Bronchial epithelial cell (primary cell): ENCODE data around the gene NACAD. TPM values are rescaled to one million over a fixed set of nuclear protein-coding genes. Genes with fewer than 3 reads are reported as not detected.
A peak's percentile ranks its signal among the peaks of the same experiment; 100 is the strongest.

Source experiments
- DNase-seq: peaks from one replicate; pipeline ENCODE4 v3.0.0-alpha.2; 2010; ENCODE audit warnings: low read depth
- FAIRE-seq: peaks from 2 replicates; lab custom pipeline; 2011; peaks lifted over from hg19 to GRCh38; lab: Jason Lieb, UNC
- H3K27me3 ChIP-seq: 2 replicates; pipeline ENCODE4 v1.5.1; 2011; ENCODE audit warnings: low read length; ENCODE audit not compliant: control insufficient read depth, insufficient read depth
- H3K36me3 ChIP-seq: 2 replicates; pipeline ENCODE4 v1.5.1; 2011; ENCODE audit warnings: low read length; ENCODE audit not compliant: control insufficient read depth, insufficient read depth
- H3K4me3 ChIP-seq: 2 replicates; pipeline ENCODE4 v1.5.1; 2011; ENCODE audit warnings: mild to moderate bottlenecking, low read depth, low read length, control low read depth
- total RNA-seq: library from RNA; depleted of rRNA; stranded (reverse); fragments of >200 nt; gene quantifications from 2 replicates; pipeline ENCODE4 v1.2.1, GENCODE V29; 2014
- TF ChIP-seq, protein P1 (sequence below): IDR thresholded peaks from 2 replicates; pipeline ENCODE4 v1.5.1; 2011; ENCODE audit warnings: mild to moderate bottlenecking, moderate library complexity, low read length, control low read depth, inconsistent platforms; ENCODE audit not compliant: insufficient read depth, severe bottlenecking

Gene NACAD
- total RNA-seq, 1 donor from 2014 or later = under 0.01 TPM

- DNase-seq (no peak), FAIRE-seq (peak; percentile 32)
- H3K27me3 ChIP-seq = no peaks in the 10 kb centered on the region
- TF ChIP-seq, protein P1, sequence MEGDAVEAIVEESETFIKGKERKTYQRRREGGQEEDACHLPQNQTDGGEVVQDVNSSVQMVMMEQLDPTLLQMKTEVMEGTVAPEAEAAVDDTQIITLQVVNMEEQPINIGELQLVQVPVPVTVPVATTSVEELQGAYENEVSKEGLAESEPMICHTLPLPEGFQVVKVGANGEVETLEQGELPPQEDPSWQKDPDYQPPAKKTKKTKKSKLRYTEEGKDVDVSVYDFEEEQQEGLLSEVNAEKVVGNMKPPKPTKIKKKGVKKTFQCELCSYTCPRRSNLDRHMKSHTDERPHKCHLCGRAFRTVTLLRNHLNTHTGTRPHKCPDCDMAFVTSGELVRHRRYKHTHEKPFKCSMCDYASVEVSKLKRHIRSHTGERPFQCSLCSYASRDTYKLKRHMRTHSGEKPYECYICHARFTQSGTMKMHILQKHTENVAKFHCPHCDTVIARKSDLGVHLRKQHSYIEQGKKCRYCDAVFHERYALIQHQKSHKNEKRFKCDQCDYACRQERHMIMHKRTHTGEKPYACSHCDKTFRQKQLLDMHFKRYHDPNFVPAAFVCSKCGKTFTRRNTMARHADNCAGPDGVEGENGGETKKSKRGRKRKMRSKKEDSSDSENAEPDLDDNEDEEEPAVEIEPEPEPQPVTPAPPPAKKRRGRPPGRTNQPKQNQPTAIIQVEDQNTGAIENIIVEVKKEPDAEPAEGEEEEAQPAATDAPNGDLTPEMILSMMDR = no peak
- H3K4me3 ChIP-seq = no peak overlapping the region
- peaks cover 2% of the 10 kb centered on the region for H3K36me3 ChIP-seq
These were observed 8.4 kb downstream of the NACAD start for GRCh38 chr7:45080265-45080957.

DNA sequence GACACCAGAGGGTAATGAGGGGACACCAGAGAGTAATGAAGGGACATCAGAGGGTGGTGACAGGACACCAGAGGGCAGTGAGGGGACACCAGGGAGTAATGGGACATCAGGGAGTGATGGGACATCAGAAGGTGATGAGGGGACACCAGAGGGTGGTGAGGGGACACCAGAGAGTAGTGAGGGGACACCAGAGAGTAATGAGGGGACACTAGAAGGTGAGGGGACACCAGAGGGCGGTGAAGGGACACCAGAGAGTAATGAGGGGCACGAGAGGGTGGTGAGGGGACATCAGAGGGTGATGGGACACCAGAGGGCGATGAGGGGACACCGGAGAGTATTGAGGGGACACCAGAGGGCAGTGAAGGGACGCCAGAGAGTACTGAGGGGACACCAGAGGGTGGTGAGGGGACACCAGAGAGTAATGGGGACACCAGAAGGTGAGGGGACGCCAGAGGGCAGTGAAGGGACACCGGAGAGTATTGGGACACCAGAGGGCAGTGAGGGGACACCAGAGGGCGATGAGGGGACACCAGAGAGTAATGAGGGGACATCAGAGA is 10.6 kb downstream of the NACAD start:
- no peaks in the 10 kb centered on the region for H3K27me3 ChIP-seq
- no peak for FAIRE-seq
- TF ChIP-seq, protein P1 = no peak
- peaks cover 19% of the 10 kb centered on the region for H3K36me3 ChIP-seq
- DNase-seq = no peak
- H3K4me3 ChIP-seq = no peak overlapping the region

GRCh38 chr7:45077579-45077978 is 11.2 kb downstream of the NACAD start:
- Histone ChIP-seq H3K27me3 (no peaks in the 10 kb centered on the region), H3K36me3 (peaks cover 24% of the 10 kb centered on the region), H3K4me3 (no peak overlapping the region)
- DNase-seq (no peak), FAIRE-seq (no peak)
- TF ChIP-seq, protein P1 = no peak

DNA sequence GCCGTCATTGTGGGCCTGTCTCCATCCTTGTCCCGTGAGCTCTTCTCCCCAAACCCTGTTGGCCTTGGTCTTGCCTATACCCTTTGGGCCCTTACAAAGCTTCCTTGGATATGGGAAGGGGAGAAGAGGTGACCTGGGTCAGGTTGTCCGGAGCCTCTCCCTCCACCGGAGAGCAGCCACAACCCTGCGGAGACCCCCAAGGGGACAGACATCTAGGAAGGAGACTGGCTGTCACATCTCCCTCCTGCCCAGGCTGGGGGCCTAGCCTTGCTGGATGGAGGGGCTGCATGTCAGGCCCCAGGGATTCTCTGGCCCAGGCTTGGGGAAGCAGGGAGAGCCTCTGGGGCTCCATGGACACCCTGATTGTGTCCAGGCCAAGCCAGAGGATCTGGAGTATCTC is 11.8 kb downstream of the NACAD start:
- no peaks in the 10 kb centered on the region for H3K27me3 ChIP-seq
- FAIRE-seq (no peak), DNase-seq (no peak)
- H3K4me3 ChIP-seq = no peak overlapping the region
- TF ChIP-seq, protein P1 = no peak
- peaks cover 26% of the 10 kb centered on the region for H3K36me3 ChIP-seq

GRCh38 chr7:45075871-45076796 is 12.6 kb downstream of the NACAD start:
- H3K4me3 ChIP-seq = no peak overlapping the region
- FAIRE-seq (no peak), DNase-seq (no peak)
- H3K36me3 ChIP-seq = peaks cover 28% of the 10 kb centered on the region
- TF ChIP-seq, protein P1 = no peak
- H3K27me3 ChIP-seq = no peaks in the 10 kb centered on the region
